NCI-H345 treated with DMSO at 0.1 percent for 48 hours (cell line): Measurements from ENCODE around the gene KLC1.

Experiments used
- DNase-seq: peaks from one replicate; lab custom pipeline; 2025; ENCODE audit not compliant: unreplicated experiment; lab: John Stamatoyannopoulos, UW

The KLC1 gene

GRCh38 chr14:103657471-103657870 is 28.5 kb downstream of the KLC1 start:
- no peak for DNase-seq

- no peak for DNase-seq
Measured at GRCh38 chr14:103659631-103660030, 30.6 kb downstream of the KLC1 start.

GRCh38 chr14:103662029-103662428 is 33.0 kb downstream of the KLC1 start:
- no peak for DNase-seq

- no peak for DNase-seq
Measured at GRCh38 chr14:103662591-103662990, 33.6 kb downstream of the KLC1 start.

- DNase-seq: no peak
Measured at GRCh38 chr14:103663506-103663905, 34.5 kb downstream of the KLC1 start.

GRCh38 chr14:103667671-103668070 is 38.7 kb downstream of the KLC1 start:
- DNase-seq: no peak

GRCh38 chr14:103668117-103668516 is 39.1 kb downstream of the KLC1 start:
- no peak for DNase-seq

GRCh38 chr14:103669370-103669769 is 40.4 kb downstream of the KLC1 start:
- DNase-seq: no peak

GRCh38 chr14:103671911-103672310 is 42.9 kb downstream of the KLC1 start:
- DNase-seq: no peak

- no peak for DNase-seq
Measured at GRCh38 chr14:103675957-103676356, 46.9 kb downstream of the KLC1 start.

- no peak for DNase-seq
Measured at GRCh38 chr14:103676881-103677675, 48.1 kb downstream of the KLC1 start.

GRCh38 chr14:103679351-103679750 is 50.3 kb downstream of the KLC1 start:
- no peak for DNase-seq

GRCh38 chr14:103680491-103681231 is 51.6 kb downstream of the KLC1 start:
- DNase-seq: no peak

- DNase-seq: no peak
Measured at GRCh38 chr14:103683139-103683538, 54.1 kb downstream of the KLC1 start.

GRCh38 chr14:103684471-103684870 is 55.5 kb downstream of the KLC1 start:
- DNase-seq: no peak

- no peak for DNase-seq
Measured at GRCh38 chr14:103684871-103685270, 55.9 kb downstream of the KLC1 start.

- DNase-seq: no peak
Measured at GRCh38 chr14:103685276-103686211, 56.5 kb downstream of the KLC1 start.

- no peak for DNase-seq
Measured at GRCh38 chr14:103686831-103687485, 57.9 kb downstream of the KLC1 start.

GRCh38 chr14:103687712-103688111 is 58.7 kb downstream of the KLC1 start:
- no peak for DNase-seq

- DNase-seq: no peak
Measured at GRCh38 chr14:103688441-103688840, 59.4 kb downstream of the KLC1 start.
